ENCODE data around the gene LEMD1.
A peak's percentile ranks its signal among the peaks of the same experiment; 100 is the strongest.

LEMD1 gene

GRCh38 chr1:205350124-205350523 is 71.7 kb downstream of the LEMD1 start:
- Mint-ChIP-seq H3K4me3 (no peak overlapping the region), H3K4me1 (peaks cover 52% of the 10 kb centered on the region), H3K36me3 (ENCODE audit: low read depth) (no peaks in the 10 kb centered on the region), H3K27ac (peak overlapping the region in 2 of 3 experiments; percentile 11 to 48), H3K27me3 (ENCODE audit: low read depth) (peaks cover 26% of the 10 kb centered on the region), H3K9me3 (no peaks in the 10 kb centered on the region)
- no peak for TF ChIP-seq CTCF (IDR thresholded peaks at IDR 0.05; ENCODE audit: unreplicated experiment in 3 of 3)

- H3K4me1 Mint-ChIP-seq: peaks cover 51% of the 10 kb centered on the region
- H3K9me3 Mint-ChIP-seq: no peaks in the 10 kb centered on the region
- H3K27ac Mint-ChIP-seq: peak overlapping the region in 2 of 3 experiments; percentile 16 to 38
- H3K27me3 Mint-ChIP-seq (ENCODE audit: low read depth): peaks cover 37% of the 10 kb centered on the region
- no peak overlapping the region for H3K4me3 Mint-ChIP-seq
- H3K36me3 Mint-ChIP-seq (ENCODE audit: low read depth): no peaks in the 10 kb centered on the region
- no peak for TF ChIP-seq CTCF (IDR thresholded peaks at IDR 0.05; ENCODE audit: unreplicated experiment in 3 of 3)
Observed at GRCh38 chr1:205348554-205349487, 73.0 kb downstream of the LEMD1 start.

- Mint-ChIP-seq H3K4me1 (peaks cover 36% of the 10 kb centered on the region), H3K27ac (peak overlapping the region in 1 of 3 experiments; percentile 15), H3K9me3 (no peaks in the 10 kb centered on the region), H3K36me3 (ENCODE audit: low read depth) (no peaks in the 10 kb centered on the region), H3K4me3 (no peak overlapping the region), H3K27me3 (ENCODE audit: low read depth) (peaks cover 46% of the 10 kb centered on the region)
- no peak for TF ChIP-seq CTCF (IDR thresholded peaks at IDR 0.05; ENCODE audit: unreplicated experiment in 3 of 3)
Observed at GRCh38 chr1:205346956-205347574, 74.8 kb downstream of the LEMD1 start.

- Mint-ChIP-seq H3K27me3 (ENCODE audit: low read depth) (peaks cover 56% of the 10 kb centered on the region), H3K4me1 (peaks cover 29% of the 10 kb centered on the region), H3K27ac (no peak overlapping the region), H3K36me3 (ENCODE audit: low read depth) (no peaks in the 10 kb centered on the region), H3K4me3 (no peak overlapping the region), H3K9me3 (no peaks in the 10 kb centered on the region)
- no peak for TF ChIP-seq CTCF (IDR thresholded peaks at IDR 0.05; ENCODE audit: unreplicated experiment in 3 of 3)
Observed at GRCh38 chr1:205345761-205346160, 76.1 kb downstream of the LEMD1 start.

- Mint-ChIP-seq H3K4me3 (peak overlapping the region; percentile 66 to 75 (median 67)), H3K27me3 (ENCODE audit: low read depth) (peaks cover 62% of the 10 kb centered on the region), H3K9me3 (no peaks in the 10 kb centered on the region), H3K27ac (no peak overlapping the region), H3K36me3 (ENCODE audit: low read depth) (no peaks in the 10 kb centered on the region), H3K4me1 (peaks cover 17% of the 10 kb centered on the region)
- no peak for TF ChIP-seq CTCF (IDR thresholded peaks at IDR 0.05; ENCODE audit: unreplicated experiment in 3 of 3)
Observed at GRCh38 chr1:205344066-205344928, 77.6 kb downstream of the LEMD1 start.

Data from nephron (organoid).